Activated CD4-positive, CD25-positive, alpha-beta regulatory T cell treated with anti-CD3 and anti-CD28 coated beads, Interleukin-2, amount 50 U/mL, for 72 hours (primary cell): Measurements from ENCODE around the gene MLLT3.

Experiments used
- DNase-seq: peaks from one replicate; pipeline ENCODE4 v3.0.0; 2021

Gene MLLT3

DNA sequence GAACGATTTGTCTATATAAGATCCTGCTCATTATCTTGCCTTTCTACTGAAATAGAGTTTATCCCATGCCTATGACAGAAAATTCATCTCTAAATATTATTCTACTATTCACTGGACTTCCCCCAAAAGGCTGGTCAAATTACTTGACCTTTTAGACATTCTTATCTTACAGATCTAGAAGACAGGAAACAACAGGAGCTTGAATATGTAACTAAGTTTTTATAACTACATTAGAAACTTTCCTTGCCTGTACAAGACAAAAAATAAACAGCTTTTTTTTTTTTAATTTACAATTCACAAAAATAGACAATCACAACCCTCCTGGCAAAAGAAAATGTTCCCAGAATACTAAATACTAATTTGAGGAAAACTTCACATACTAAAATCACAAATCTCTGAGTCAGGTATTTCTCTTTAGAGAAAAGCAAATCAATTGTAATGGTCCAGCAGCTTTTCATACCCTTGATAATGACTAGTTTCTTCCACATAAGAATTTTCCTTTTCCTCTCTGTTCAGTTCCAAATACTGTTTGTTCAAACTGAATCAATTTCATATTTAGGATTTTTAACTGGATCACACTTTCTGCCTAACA, 68.6 kb downstream of the MLLT3 start:
- DNase-seq, result no peak

DNA sequence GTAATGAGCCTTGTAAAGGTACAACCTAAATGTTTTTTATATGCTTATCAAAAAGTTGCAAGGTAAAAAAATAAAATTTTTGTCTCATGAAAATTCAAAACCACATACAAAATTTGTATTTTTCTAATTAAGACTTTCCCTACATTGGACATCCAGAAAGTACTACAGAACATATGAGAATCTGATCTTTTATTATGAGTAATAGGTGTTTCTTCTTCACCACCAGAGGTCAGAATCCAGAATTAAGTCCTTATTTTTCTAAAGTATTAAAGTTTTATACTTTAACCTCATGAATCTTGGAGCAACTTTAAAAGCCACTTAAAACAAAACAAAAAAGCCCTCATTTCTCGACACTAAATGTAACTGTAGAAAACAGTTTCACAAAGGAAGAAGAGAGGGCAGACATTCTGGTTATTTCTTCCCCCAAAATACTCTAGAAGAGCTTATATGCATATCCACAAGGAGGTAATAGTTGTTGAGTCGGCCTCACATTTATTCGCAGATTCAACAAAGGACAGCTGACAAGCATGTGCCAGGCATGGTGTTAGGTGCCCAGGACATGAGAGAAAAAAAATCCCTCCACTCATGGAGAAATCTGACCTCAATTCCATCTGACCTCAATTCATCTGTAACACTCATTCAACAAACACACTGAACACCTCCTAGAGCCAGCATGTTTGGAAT, 69.3 kb downstream of the MLLT3 start:
- no peak for DNase-seq

DNA sequence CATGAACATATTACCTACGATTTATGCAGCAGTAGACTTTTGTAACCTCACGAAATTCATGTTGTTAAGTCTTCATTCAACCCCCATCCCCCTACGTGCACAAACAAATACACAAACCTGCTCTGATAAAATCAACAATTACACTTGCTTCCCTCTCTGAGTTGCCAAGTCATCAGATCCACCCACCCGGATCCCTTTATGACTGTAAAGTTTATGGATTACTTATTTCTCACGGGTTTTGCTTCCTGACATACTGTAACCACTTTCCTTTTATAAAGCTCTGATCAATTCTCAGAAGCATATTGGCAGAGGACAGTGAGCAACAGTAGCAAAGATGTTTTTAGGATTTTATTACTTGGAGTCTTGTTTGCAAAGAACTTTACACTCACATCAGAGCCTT, 70.5 kb downstream of the MLLT3 start:
- DNase-seq, result no peak

GRCh38 chr9:20551236-20551635, 71.1 kb downstream of the MLLT3 start:
- no peak for DNase-seq

DNA sequence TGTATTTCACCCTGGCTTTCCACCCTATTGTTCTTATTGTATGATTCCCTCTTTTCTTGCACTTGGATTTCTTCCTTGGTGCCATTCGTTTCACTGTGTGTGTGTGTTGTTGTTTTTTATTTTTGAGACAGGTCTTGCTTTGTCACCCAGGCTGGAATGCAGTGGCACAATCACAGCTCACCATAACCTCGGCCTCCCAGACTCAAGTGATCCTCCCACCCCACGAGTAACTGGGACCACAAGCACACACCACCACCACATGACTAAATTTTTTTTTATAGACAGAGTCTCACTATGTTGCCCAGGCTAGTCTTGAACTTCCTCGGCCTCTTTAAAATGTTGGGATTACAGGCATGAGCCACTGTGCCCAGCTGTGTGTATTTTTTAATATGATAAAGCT, 72.0 kb downstream of the MLLT3 start:
- DNase-seq, result no peak

- DNase-seq, result no peak
These were observed 73.2 kb downstream of the MLLT3 start for GRCh38 chr9:20549053-20549452.

DNA sequence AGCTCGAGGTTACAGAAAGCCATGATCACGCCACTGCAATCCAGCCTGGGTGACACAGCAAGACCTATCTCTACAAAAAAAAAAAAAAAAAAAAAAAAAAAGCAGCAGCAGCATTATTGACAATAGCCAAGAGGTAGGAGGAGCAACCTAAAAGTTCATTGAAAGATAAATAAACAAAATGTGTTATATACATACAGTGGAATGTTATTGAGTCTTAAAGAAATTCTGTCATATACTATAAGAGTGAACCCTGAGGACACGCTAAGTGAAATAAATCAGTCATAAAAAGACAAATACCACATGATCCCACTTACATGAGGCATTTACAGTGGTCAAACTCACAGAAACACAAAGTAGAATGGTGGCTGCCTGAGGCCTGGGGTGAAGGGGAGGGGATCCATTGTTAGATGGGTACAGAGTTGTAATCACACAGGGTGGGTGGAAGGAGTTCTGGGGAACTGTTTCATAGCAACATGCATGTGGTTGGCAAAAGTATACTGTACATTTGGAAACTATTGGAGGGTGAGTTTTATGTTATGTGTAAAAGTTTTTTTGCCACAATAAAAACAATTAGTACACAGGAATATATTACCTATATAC, 77.2 kb downstream of the MLLT3 start:
- DNase-seq, result no peak

DNA sequence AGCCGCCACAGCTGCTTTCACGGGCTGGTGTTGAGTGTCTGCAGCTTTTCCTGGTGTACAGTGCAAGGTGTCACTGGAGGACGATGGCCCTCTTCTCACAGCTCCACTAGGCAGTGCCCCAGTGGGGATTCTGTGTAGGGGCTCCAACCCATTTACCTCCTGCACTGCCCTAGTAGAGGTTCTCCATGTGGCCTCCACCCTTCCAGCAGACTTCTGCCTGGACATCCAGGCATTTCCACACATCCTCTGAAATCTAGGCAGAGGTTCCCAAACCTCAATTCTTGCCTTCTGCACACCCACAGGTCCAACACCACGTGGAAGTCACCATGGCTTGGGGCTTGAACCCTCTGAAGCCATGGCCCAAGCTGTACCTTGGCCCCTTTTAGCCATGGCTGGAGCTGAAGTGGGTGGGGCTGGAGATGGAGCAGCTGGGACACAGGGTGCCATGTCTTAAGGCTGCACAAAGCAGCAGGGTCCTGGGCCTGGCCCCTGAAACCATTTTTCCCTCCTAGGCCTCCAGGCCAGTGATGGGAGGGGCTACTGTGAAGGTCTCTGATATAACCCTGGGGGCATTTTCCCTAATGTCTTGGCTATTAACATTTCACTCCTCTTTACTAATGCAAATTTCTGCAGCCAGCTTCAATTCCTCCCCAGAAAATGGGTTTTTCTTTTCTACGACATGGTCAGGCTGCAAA, 82.0 kb downstream of the MLLT3 start:
- DNase-seq, result no peak

DNA sequence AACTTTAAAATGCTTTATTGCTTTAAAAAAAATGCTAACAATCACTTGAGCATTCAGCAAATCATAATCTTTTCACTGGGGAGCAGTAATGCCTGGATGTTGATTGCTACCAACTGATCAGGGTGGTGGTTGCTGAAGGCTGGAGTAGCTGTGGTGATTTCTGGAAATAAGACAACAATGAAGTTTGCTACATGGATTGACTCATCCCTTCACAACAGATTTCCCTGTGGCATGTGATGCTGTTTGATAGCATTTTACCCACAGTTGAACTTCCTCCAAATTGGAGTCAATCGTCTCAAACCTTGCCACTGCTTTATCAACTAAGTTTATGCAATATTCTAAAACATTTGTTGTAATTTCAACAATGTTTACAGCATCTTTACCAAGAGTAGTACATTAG, 83.3 kb downstream of the MLLT3 start:
- no peak for DNase-seq

DNA sequence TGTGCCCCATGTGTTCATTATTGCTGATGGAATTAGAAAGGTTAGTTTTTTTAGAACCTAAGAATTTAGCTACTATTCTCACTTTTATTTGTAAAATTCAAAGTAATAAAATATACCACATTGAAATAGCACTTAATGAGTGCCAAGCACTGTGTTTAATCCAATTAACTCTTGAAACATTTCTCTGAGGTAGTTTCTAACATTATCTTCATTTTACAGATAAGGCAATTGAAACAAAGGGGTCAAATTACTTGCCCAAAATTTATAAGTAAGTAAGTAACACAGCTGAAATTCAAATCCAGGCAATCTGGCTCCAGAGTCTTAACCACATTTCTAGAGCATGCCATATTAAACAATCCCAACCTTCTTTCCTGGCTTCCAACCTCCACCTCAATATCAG, 84.2 kb downstream of the MLLT3 start:
- no peak for DNase-seq

GRCh38 chr9:20537294-20537693, 85.0 kb downstream of the MLLT3 start:
- DNase-seq, result no peak

DNA sequence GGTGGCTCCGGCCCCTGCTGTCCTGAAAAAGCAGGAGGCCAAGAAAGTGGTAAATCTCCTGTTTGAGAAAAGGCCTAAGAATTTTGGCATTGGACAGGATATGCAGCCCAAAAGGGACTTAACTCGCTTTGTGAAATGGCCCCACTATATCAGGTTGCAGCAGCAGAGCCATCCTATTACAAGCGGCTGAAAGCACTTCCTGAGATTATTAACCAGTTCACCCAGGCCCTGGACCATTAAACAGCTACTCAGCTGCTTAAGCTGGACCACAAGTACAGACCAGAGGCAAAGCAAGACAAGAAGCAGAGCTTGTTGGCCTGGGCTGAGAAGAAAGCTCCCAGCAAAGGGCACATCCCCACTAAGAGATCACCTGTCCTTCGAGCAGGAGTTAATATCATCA, 89.7 kb downstream of the MLLT3 start:
- DNase-seq, result no peak

DNA sequence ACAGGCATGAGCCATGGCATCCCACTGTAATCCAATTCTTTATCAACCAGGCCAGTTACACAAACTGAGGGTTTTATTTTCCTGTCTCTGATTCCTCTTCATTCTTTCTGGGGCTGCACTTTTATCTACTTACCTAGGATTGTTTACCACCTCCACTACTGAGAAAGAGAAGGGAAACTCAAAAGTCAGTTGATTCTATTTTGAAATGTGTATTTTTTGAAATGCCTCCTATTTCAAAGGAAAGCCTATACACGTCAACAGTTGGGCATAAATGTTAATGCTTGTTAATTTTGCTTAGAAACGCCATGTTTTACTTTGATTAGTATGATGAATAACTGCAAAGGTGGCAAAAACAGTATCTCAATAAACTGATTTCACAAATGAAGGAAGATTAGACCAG, 92.5 kb downstream of the MLLT3 start:
- DNase-seq, result no peak

DNA sequence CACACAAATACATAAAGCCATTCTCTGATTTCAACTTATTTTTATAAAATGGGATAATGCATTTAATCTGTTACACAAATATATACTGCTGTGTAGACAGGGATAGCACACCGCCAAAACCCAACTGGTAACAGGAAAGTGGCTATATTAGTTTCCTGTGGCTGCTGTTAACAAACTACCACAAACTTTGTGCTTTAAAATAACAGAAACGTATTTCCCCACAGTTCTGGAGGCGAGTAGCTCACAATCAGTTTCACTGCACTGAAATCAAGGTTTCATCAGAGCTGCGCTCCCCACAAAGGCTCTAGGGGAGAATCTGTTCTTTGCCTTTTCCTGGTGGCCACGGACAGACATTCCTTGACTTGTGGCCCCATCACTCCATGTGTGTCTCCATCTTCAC, 94.0 kb downstream of the MLLT3 start:
- DNase-seq, result no peak

DNA sequence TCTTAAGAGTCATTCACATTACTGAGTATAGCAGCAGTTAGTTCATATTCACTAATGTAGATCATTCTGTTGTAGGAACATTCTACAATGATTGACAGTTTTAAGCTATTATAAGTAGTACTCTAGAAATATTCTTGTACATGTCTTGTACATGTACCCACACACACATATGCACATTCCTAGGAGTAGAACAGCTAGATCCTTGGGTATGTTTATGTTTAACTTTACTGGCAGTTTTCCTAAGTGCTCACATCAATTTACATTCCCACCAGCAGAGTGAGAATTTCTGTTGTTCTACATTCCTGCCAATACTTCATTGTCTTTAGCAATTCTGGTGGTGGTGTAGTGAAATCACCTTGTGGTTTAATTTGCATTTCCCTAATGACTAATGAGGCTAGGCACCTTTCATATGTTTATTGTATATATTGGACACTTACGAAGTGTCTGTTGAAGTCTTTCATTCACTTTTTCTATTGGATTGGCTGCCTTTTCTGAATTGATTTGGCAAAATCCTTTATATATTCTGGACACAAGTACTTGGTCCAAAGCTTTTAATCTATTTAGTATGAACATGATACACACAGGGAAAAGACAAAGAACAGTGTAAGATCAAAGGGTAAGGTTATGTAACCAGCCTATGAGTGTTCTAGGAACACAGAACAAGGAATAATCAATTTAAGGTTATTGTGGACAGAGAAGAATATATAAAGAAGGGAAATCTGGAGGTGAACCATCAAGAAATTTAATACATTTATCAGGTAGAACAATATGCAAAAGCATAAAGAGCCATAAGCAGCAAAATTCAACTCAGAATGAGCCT, 95.6 kb downstream of the MLLT3 start:
- DNase-seq, result no peak

GRCh38 chr9:20524776-20525175, 97.5 kb downstream of the MLLT3 start:
- DNase-seq, result no peak

DNA sequence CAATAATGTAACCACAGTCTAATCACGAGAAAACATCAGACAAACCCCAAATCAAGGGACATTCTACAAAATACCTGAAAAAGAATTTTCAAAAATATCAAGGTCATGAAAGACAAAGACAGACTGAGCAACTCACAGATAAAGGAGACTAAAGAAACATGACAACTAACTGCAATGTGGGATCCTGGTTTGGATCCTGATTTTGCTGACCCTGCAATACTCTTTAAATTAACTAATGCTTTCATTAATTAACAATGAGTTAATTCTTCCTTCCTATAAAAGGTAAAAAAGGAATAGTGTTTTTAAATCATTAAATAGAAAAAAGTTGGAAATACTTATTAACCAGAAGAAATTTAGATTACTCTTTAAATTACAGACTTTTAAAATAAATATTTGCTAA, 103.6 kb downstream of the MLLT3 start:
- DNase-seq, result no peak

DNA sequence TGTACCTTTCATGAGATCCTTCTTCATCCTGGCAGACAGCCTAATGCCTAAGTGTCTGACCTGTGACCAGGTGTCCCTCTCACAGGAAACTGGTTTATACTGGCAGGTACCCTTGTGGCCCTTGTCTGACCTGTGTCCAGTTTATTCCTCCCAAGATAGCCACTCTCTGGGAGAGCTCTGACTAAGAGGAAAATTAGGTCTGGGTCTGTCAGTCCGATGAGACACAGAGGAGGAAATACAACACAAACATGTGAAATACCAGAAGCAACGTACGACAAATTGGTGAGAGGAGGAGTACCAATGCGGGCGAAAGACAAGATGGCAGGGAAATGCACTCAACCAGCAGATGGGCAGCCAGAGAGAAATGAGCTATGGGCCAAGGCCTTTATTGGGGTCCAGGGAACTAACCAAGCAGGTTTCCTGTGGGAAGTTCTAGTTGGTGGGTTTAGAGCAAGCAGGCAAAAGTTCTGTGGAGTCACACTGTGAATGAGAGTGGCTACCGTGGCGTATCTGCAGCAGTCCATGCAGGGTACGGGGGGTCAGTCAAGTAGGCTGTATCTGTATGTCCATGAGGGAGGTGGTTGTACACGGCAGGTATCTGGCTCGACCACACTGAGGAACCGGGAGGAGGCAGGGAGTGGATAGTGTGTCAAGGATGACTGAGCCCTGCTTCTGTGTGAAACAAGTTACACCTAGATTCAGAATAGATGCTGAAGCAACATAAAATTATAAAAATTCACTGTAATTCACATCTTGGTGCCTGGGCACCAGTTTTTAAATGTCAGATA, 109.0 kb downstream of the MLLT3 start:
- no peak for DNase-seq

DNA sequence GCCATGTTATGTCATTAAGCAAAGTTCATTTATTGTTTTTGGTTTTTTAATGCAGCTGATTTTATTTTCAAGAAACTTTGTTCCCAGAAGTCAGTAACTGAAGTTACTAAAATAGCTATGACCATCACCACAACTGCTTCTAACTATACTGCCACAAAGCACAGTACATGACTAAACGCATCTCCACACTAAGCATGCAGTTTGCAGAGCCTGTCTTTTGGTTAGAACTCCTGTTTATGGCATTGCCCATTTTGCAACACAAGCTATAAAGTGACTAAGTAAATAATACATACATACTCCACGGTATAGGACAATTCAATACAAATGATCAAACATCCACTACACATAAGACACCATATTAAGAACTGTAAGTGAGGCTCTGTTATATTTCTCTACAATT, 109.7 kb downstream of the MLLT3 start:
- DNase-seq, result no peak

- no peak for DNase-seq
These were observed 110.2 kb downstream of the MLLT3 start for GRCh38 chr9:20512106-20512505.

GRCh38 chr9:20511686-20512085, 110.6 kb downstream of the MLLT3 start:
- no peak for DNase-seq

DNA sequence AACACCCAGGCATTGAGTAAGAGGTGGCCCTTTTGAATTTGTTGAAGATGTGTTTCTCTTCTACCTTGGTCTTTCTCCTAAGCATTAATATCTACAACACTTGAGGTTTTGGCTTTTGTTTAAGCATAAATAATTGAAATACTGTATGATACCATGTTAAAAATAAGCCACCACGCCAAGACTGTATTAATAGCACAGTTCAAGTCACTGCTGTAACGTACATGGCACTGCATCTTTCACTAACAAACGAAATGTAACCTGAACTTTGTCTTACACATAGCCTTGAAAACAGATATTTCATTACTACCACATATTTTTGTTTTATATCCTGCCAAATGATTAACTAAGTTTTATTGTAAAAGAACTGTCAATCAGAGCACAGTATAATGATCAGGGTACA, 112.8 kb downstream of the MLLT3 start:
- DNase-seq, result no peak
